Prostate gland (tissue), 2 donors: ENCODE results near the gene RNF222. TPM values are rescaled to one million over a fixed set of nuclear protein-coding genes. Genes with fewer than 3 reads are reported as not detected.

Experiments
- DNase-seq: peaks from one replicate; pipeline ENCODE4 v3.0.0-alpha.2; 2019; ENCODE audit warnings: low spot score
- H3K27ac ChIP-seq, 2 donors: fragments of 200-600 bp; sonication (generic); 2 replicates each; pipeline ENCODE4 v1.5.1; 2017 to 2019
- H3K27me3 ChIP-seq: fragments of 200-600 bp; sonication (generic); replicated peaks from 2 replicates; pipeline ENCODE4 v1.5.1; 2019; ENCODE audit not compliant: insufficient read depth
- H3K36me3 ChIP-seq, 2 donors: fragments of 200-600 bp; sonication (generic); 1 replicate in 1 of 2; 2 replicates in 1 of 2; pipeline versions ENCODE4 v1.5.1 to v1.8.1; 2017 to 2019
- H3K4me1 ChIP-seq: fragments of 200-600 bp; sonication (generic); replicated peaks from 2 replicates; pipeline ENCODE4 v1.5.1; 2019
- H3K4me3 ChIP-seq, 2 donors: fragments of 200-600 bp; sonication (generic); 2 replicates each; pipeline ENCODE4 v1.5.1; 2017 to 2019
- H3K9me3 ChIP-seq: fragments of 200-600 bp; sonication (generic); 2 replicates; pipeline ENCODE4 v1.5.1; 2017
- CTCF ChIP-seq, 4 experiments: fragments of 200-600 bp in 2 of 4; fragments of 450-650 bp in 2 of 4; sonication (generic) in 2 of 4; IDR thresholded peaks; 1 replicate in 3 of 4; 2 replicates in 1 of 4; pipeline ENCODE4 v1.5.1; 2016 to 2019; ENCODE audit warnings: antibody characterized with exemption in 4 of 4, mild to moderate bottlenecking in 2 of 4, moderate library complexity in 2 of 4
- POLR2A ChIP-seq: fragments of 450-650 bp; IDR thresholded peaks from one replicate; pipeline ENCODE4 v1.6.1; 2016; ENCODE audit warnings: antibody characterized with exemption, mild to moderate bottlenecking
- POLR2AphosphoS5 ChIP-seq: sonication (generic); formaldehyde crosslinking; IDR thresholded peaks from one replicate; pipeline ENCODE4 v1.6.1; 2017; ENCODE audit warnings: antibody characterized with exemption
- WGBS: methylation state at CpG from one replicate; pipeline ENCODE4 v1.1.5; 2018; 5-methylcytosine and 5-hydroxymethylcytosine counted together
- intact Hi-C: fragments of 100-400 bp; cut with DNase I; formaldehyde crosslinking; loops from one replicate; pipeline ENCODE4 v1.14.2; 2022
- total RNA-seq, 2 donors: library from RNA; depleted of rRNA; stranded (reverse); fragments of >200 nt; gene quantifications; one replicate each; pipeline ENCODE4 v1.1.0, GENCODE V29; 2016

Gene RNF222
- total RNA-seq, 2 donors from 2014 or later = not detected

GRCh38 chr17:8387914-8388651 is 9.5 kb downstream of the RNF222 start:
- 80% methylated on average over 7 of the region's 7 CpGs for WGBS

GRCh38 chr17:8386841-8387240 is 10.8 kb downstream of the RNF222 start:
- Histone ChIP-seq H3K27ac (no peak overlapping the region), H3K27me3 (no peaks in the 10 kb centered on the region), H3K4me3 (no peak overlapping the region), H3K9me3 (no peaks in the 10 kb centered on the region), H3K4me1 (peaks cover 3% of the 10 kb centered on the region), H3K36me3 (no peaks in the 10 kb centered on the region)
- intact Hi-C loops = no loop called here
- DNase-seq = no peak
- WGBS = 43% methylated on average over 6 of the region's 6 CpGs
- no peak for TF ChIP-seq POLR2AphosphoS5
- TF ChIP-seq POLR2A = no peak
- no peak for TF ChIP-seq CTCF (IDR thresholded peaks at IDR 0.05)

More at GRCh38 chr17:8387914-8388651, 9.5 kb downstream of the RNF222 start:
- no peak for DNase-seq
- Histone ChIP-seq H3K4me3 (no peak overlapping the region), H3K27me3 (no peaks in the 10 kb centered on the region), H3K27ac (no peak overlapping the region), H3K4me1 (no peaks in the 10 kb centered on the region), H3K9me3 (no peaks in the 10 kb centered on the region), H3K36me3 (no peaks in the 10 kb centered on the region)
- TF ChIP-seq POLR2A = no peak
- no peak for TF ChIP-seq POLR2AphosphoS5
- TF ChIP-seq CTCF (IDR thresholded peaks at IDR 0.05) = no peak
- intact Hi-C loops = no loop called here

- H3K36me3 ChIP-seq = peaks cover 0 to 5% of the 10 kb centered on the region in 2 donors
- TF ChIP-seq POLR2AphosphoS5 = no peak
- no peak for TF ChIP-seq CTCF (IDR thresholded peaks at IDR 0.05)
- TF ChIP-seq POLR2A = no peak
- no peaks in the 10 kb centered on the region for H3K27me3 ChIP-seq
- no peak for DNase-seq
- WGBS = 74% methylated on average over 12 of the region's 12 CpGs
- intact Hi-C loops = no loop called here
- peaks cover 21% of the 10 kb centered on the region for H3K4me1 ChIP-seq
- no peak overlapping the region for H3K4me3 ChIP-seq
- no peaks in the 10 kb centered on the region for H3K9me3 ChIP-seq
- no peak overlapping the region for H3K27ac ChIP-seq
Observed at GRCh38 chr17:8384801-8385378, 12.7 kb downstream of the RNF222 start.

- Histone ChIP-seq H3K4me1 (peaks cover 21% of the 10 kb centered on the region), H3K27me3 (no peaks in the 10 kb centered on the region), H3K27ac (peak within 1 kb of the TSS; percentile 81 to 85), H3K36me3 (peaks cover 0 to 8% of the 10 kb centered on the region in 2 donors), H3K9me3 (no peaks in the 10 kb centered on the region), H3K4me3 (peak within 1 kb of the TSS; percentile 50 to 61)
- TF ChIP-seq POLR2AphosphoS5 = peak; percentile 98
- TF ChIP-seq POLR2A = peak; percentile 48
- peak; percentile 98 to 100 (median 100) for TF ChIP-seq CTCF (IDR thresholded peaks at IDR 0.05)
- intact Hi-C loops = no loop called here
- DNase-seq = peak; percentile 97
- under 1% methylated on average over 31 of the region's 55 CpGs for WGBS
Observed at GRCh38 chr17:8383143-8383822, 14.3 kb downstream of the RNF222 start, which contains the start of gene RPL26. TSS of gene RPL26 (minus strand) at chr17:8383193. CDS start at chr17:8382310, 883 bp downstream.
